Measurements from ENCODE around the gene GJA3. TPM values are rescaled to one million over a fixed set of nuclear protein-coding genes. Genes with fewer than 3 reads are reported as not detected.
A peak's percentile ranks its signal among the peaks of the same experiment; 100 is the strongest.

Gene GJA3
- total and polyA plus RNA-seq, 4 donors = 0.02 to 0.31 (median 0.03) TPM; not detected in 1

DNA sequence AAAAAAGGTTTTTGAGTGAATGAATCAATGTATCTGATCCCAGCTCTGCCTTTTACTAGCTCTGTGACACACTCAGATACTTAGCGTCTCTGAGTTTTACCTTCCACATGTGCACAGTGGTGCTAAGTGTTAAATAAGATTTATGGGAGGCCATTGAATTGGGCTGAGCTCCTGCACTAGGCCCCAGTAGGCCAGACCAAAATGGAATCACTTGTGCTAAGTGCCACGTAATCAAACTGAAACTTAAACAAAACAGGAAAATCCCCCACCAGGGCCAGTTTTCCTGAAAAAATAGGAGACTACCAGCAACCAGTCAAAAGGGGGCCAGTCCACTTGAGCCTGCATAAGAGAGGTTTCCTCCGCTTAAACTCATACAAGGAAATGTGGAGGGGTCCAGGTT lies 40.9 kb downstream of the GJA3 start:
- Histone ChIP-seq H3K27me3 (ENCODE audit: control insufficient read depth in 3 of 3, insufficient read depth in 3 of 3, low read length in 2 of 3) (no peaks in the 10 kb centered on the region), H3K27ac (ENCODE audit: low read depth in 1 of 2, low read length in 1 of 2) (peak overlapping the region in 1 of 2 donors; percentile 14), H3K36me3 (ENCODE audit: control insufficient read depth in 4 of 4, insufficient read depth in 4 of 4, low read length in 4 of 4) (no peaks in the 10 kb centered on the region), H3K9ac (ENCODE audit: insufficient read depth in 1 of 2, low read length in 2 of 2) (peak overlapping the region in 1 of 2 donors; percentile 9), H3K9me3 (ENCODE audit: control insufficient read depth in 4 of 4, insufficient read depth in 3 of 4, low read length in 3 of 4) (peaks cover 0 to 2% (median 0%) of the 10 kb centered on the region in 4 donors), H3K4me3 (no peak overlapping the region), H3K4me1 (ENCODE audit: control insufficient read depth in 5 of 5, insufficient read depth in 5 of 5, low read length in 5 of 5) (peaks cover 0 to 11% (median 4%) of the 10 kb centered on the region in 5 donors)
- 77 to 79% methylated on average over 3 of the region's 3 CpGs for WGBS, 2 donors
- DNase-seq (no peak), ATAC-seq (ENCODE audit: insufficient read depth, low FRiP score) (no peak)
- TF ChIP-seq, protein P1, sequence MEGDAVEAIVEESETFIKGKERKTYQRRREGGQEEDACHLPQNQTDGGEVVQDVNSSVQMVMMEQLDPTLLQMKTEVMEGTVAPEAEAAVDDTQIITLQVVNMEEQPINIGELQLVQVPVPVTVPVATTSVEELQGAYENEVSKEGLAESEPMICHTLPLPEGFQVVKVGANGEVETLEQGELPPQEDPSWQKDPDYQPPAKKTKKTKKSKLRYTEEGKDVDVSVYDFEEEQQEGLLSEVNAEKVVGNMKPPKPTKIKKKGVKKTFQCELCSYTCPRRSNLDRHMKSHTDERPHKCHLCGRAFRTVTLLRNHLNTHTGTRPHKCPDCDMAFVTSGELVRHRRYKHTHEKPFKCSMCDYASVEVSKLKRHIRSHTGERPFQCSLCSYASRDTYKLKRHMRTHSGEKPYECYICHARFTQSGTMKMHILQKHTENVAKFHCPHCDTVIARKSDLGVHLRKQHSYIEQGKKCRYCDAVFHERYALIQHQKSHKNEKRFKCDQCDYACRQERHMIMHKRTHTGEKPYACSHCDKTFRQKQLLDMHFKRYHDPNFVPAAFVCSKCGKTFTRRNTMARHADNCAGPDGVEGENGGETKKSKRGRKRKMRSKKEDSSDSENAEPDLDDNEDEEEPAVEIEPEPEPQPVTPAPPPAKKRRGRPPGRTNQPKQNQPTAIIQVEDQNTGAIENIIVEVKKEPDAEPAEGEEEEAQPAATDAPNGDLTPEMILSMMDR (IDR thresholded peaks at IDR 0.05; ENCODE audit: control extremely low read depth, extremely low read depth) = no peak

DNA sequence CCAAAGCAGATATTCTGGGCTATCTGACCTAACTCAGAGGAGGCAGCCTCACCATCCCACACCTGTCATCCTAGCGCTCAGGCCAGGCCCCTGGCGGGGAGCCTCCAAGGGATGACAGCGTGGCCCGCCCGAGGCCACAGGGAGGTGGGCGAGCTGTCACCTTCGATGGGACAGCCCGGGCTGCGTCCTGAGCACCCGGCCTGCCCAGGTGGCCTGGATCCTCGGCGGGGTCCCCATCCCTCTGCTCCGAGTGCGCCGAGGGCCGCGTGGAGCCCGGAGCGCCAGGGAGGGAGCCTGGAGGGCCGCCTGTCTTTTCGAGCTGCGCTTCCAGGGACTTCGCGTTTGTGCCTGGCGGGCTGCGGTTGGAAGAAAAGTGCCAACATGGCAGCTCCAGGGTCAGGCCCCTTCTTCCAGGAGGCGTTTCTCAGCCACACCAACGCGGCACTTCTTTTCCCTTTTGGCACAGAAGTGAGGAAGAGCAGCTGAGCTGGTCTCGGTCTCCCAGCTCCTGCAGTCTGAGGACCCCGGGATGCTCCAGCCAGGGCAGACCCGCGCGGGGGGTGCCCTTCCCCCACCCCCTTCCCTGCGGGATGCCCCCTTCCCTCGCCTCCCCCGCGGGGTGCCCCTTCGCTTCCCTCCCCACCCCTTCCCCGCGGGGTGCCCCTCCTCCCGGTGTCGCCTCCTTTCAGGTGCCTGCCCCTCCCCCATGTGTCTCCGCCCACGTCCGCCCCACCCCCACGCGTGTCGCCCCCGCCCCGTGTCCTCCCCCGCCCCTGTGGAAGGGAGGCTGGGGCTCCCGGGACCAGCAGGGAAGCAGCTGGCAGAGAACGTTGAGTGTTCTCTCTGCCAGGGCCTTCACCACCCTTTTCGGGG lies 42.3 kb downstream of the GJA3 start:
- H3K9ac ChIP-seq (ENCODE audit: insufficient read depth in 1 of 2, low read length in 2 of 2) = peak overlapping the region; percentile 23 to 48
- peaks cover 0 to 2% (median 0%) of the 10 kb centered on the region in 4 donors for H3K9me3 ChIP-seq (ENCODE audit: control insufficient read depth in 4 of 4, insufficient read depth in 3 of 4, low read length in 3 of 4)
- TF ChIP-seq, protein P1 (IDR thresholded peaks at IDR 0.05; ENCODE audit: control extremely low read depth, extremely low read depth) = no peak
- H3K4me3 ChIP-seq = peak overlapping the region; percentile 51
- peak overlapping the region; percentile 84 to 89 for H3K27ac ChIP-seq (ENCODE audit: low read depth in 1 of 2, low read length in 1 of 2)
- H3K36me3 ChIP-seq (ENCODE audit: control insufficient read depth in 4 of 4, insufficient read depth in 4 of 4, low read length in 4 of 4) = no peaks in the 10 kb centered on the region
- DNase-seq (peak; percentile 65 to 76 (median 65)), ATAC-seq (ENCODE audit: insufficient read depth, low FRiP score) (peak; percentile 61)
- WGBS, 2 donors = 2 to 3% methylated on average over 45 to 55 of the region's 55 CpGs
- no peaks in the 10 kb centered on the region for H3K27me3 ChIP-seq (ENCODE audit: control insufficient read depth in 3 of 3, insufficient read depth in 3 of 3, low read length in 2 of 3)
- H3K4me1 ChIP-seq (ENCODE audit: control insufficient read depth in 5 of 5, insufficient read depth in 5 of 5, low read length in 5 of 5) = peaks cover 0 to 11% (median 4%) of the 10 kb centered on the region in 5 donors

DNA sequence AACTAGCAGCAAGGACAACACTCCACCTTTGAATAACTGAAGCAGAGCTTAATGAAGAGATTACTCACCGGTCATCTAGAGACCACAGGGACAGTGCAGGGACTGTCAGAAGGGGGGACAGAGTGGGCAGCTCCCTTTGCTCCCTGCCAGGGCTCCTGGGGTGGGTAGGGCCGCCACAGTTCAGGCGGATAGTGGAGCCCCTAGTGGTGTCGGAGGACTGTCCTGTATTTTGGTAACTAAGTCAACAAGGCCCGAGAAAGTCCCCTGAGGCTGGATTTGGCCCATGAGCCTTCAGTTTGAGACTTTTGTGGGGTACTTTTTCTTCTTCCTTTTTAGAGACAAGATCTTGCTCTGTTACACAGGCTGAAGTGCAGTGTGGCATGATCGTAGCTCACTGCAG lies 44.6 kb downstream of the GJA3 start:
- H3K27ac ChIP-seq (ENCODE audit: low read depth in 1 of 2, low read length in 1 of 2) = no peak overlapping the region
- DNase-seq (no peak), ATAC-seq (ENCODE audit: insufficient read depth, low FRiP score) (no peak)
- H3K4me1 ChIP-seq (ENCODE audit: control insufficient read depth in 5 of 5, insufficient read depth in 5 of 5, low read length in 5 of 5) = peaks cover 0 to 11% (median 4%) of the 10 kb centered on the region in 5 donors
- 94 to 96% methylated on average over 6 of the region's 6 CpGs for WGBS, 2 donors
- no peak overlapping the region for H3K4me3 ChIP-seq
- no peak overlapping the region for H3K9ac ChIP-seq (ENCODE audit: insufficient read depth in 1 of 2, low read length in 2 of 2)
- peaks cover 0 to 2% (median 0%) of the 10 kb centered on the region in 4 donors for H3K9me3 ChIP-seq (ENCODE audit: control insufficient read depth in 4 of 4, insufficient read depth in 3 of 4, low read length in 3 of 4)
- no peaks in the 10 kb centered on the region for H3K36me3 ChIP-seq (ENCODE audit: control insufficient read depth in 4 of 4, insufficient read depth in 4 of 4, low read length in 4 of 4)
- H3K27me3 ChIP-seq (ENCODE audit: control insufficient read depth in 3 of 3, insufficient read depth in 3 of 3, low read length in 2 of 3) = no peaks in the 10 kb centered on the region
- TF ChIP-seq, protein P1 (IDR thresholded peaks at IDR 0.05; ENCODE audit: control extremely low read depth, extremely low read depth) = no peak
